SK-N-MC (cell line): ENCODE measurements around the gene LRMDA.
"Not testable (repeated sequence)": the region's sequence is repeated elsewhere in the genome, so short reads cannot be mapped to it uniquely, and the experiment has no call there.

ENCODE experiments used
- DNase-seq: peaks from one replicate; pipeline ENCODE4 v3.0.0-alpha.2; 2011; ENCODE audit warnings: low read depth, low spot score
- H3K27ac ChIP-seq: fragments of 200-600 bp; sonication (generic); 2 replicates; pipeline ENCODE4 v1.5.1; 2016; ENCODE audit warnings: mixed run types
- H3K36me3 ChIP-seq: fragments of 200-600 bp; sonication (generic); 2 replicates; pipeline ENCODE4 v1.6.1; 2017; ENCODE audit warnings: antibody characterized with exemption, low read length, mixed read lengths; ENCODE audit not compliant: insufficient read depth
- H3K4me3 ChIP-seq: fragments of 200-600 bp; sonication (generic); 2 replicates; pipeline ENCODE4 v1.5.1; 2016
- H3K9ac ChIP-seq: fragments of 200-600 bp; sonication (generic); 2 replicates; pipeline ENCODE4 v1.8.0; 2017; ENCODE audit warnings: mixed run types, mixed read lengths; ENCODE audit not compliant: insufficient read length
- H3K9me3 ChIP-seq: fragments of 200-600 bp; sonication (generic); 2 replicates; pipeline ENCODE4 v1.6.1; 2017; ENCODE audit warnings: low read depth, mild to moderate bottlenecking, antibody characterized with exemption, low read length, moderate library complexity, mixed read lengths
- EZH2 ChIP-seq: fragments of 200-600 bp; sonication (generic); IDR thresholded peaks from one replicate; pipeline ENCODE4 v1.6.1; 2017; ENCODE audit warnings: antibody characterized with exemption
- FOXP2 ChIP-seq: optimal IDR thresholded peaks from 2 replicates; pipeline ENCODE3; 2011; ENCODE audit warnings: mild to moderate bottlenecking, moderate library complexity; ENCODE audit not compliant: insufficient read depth; ENCODE audit errors: extremely low read length, control extremely low read depth
- POLR2AphosphoS5 ChIP-seq: IDR thresholded peaks from 2 replicates; pipeline ENCODE4 v1.6.1; 2012; ENCODE audit warnings: mild to moderate bottlenecking, low read depth, low read length, borderline replicate concordance

LRMDA gene

DNA sequence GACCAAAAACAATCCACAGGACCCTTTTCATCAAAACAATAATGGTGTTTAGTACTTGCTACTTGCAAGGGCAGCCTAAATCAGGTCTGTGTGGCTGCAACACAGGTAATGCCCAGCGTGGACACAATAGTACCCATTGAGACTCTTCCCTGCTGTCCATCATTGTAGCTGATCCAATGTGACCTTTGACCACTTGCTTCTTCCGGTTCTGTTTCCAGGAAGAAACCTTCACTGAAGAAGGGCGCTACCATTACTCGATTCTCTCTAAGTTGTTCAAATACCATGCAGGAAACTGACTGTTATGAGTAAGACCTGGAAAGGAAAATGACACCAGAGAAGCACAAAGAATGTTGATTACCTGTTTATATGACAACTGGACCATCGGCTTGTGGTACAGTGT, 1128.9 kb downstream of the LRMDA start:
- H3K9me3 ChIP-seq = no peaks in the 10 kb centered on the region
- H3K36me3 ChIP-seq = no peaks in the 10 kb centered on the region
- H3K9ac ChIP-seq = no peak overlapping the region
- H3K4me3 ChIP-seq = no peak overlapping the region
- TF ChIP-seq FOXP2 = no peak
- no peak for TF ChIP-seq EZH2
- TF ChIP-seq POLR2AphosphoS5 = no peak
- DNase-seq = no peak
- no peak overlapping the region for H3K27ac ChIP-seq

DNA sequence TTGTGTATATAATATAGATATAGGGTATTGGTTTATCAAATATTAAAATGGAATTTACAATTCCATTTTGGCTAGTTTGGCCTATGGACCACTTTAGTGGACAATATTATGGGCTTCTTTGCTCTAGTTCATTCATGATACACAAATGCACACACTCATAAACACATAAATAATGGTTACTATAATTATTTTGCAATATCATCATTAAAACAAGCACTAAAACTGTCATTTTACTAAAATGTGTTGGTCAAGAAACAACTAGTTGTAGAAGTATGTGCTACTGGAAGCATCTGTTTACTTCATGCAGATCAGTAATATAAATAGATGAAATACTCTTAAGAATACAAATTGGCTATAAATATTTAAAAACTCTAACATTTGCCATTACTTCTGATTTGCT, 1131.9 kb downstream of the LRMDA start:
- no peak for DNase-seq
- no peaks in the 10 kb centered on the region for H3K9me3 ChIP-seq
- no peak overlapping the region for H3K4me3 ChIP-seq
- H3K27ac ChIP-seq = no peak overlapping the region
- H3K9ac ChIP-seq = no peak overlapping the region
- H3K36me3 ChIP-seq = no peaks in the 10 kb centered on the region
- no peak for TF ChIP-seq EZH2
- TF ChIP-seq POLR2AphosphoS5 = no peak
- no peak for TF ChIP-seq FOXP2

- Histone ChIP-seq H3K9ac (no peak overlapping the region), H3K4me3 (no peak overlapping the region), H3K9me3 (no peaks in the 10 kb centered on the region), H3K27ac (no peak overlapping the region), H3K36me3 (no peaks in the 10 kb centered on the region)
- TF ChIP-seq EZH2 (no peak), POLR2AphosphoS5 (no peak), FOXP2 (no peak)
- no peak for DNase-seq
These were observed 1140.6 kb downstream of the LRMDA start for GRCh38 chr10:76572021-76572420.

DNA sequence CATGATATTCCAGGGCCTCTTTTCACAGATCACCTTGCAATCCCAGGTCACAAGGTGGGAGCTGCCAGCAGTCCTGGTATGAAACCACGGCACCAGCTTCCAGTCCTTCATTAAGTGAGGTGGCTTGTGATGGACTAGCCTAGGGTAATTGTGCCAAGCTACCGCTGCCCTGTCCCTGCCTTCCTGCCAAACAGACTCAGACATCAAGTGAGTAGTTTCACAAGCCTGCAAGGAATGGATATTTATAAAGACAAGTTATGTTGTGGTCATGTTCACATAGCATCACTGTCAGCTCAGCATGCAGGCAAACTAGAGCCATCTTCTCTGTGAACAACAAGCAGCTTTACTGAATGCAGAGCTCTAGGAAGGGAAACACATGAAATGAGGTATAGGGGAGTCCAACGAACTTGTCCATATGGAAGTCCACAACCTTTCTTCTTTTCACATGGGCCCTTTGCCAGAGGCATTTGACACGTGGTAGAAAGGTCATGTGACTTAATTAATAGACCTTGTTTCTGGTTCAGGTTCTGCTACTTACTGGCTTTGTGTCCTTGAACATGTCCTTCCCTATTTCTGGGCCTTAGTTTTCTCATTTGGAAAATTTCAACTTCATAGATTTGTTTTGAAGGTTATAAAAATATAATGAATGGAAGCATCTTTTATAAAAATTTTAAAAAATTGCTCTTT, 1145.0 kb downstream of the LRMDA start:
- Histone ChIP-seq H3K36me3 (no peaks in the 10 kb centered on the region), H3K4me3 (no peak overlapping the region), H3K27ac (no peak overlapping the region), H3K9ac (no peak overlapping the region), H3K9me3 (no peaks in the 10 kb centered on the region)
- DNase-seq = no peak
- TF ChIP-seq EZH2 (no peak), FOXP2 (no peak), POLR2AphosphoS5 (no peak)

DNA sequence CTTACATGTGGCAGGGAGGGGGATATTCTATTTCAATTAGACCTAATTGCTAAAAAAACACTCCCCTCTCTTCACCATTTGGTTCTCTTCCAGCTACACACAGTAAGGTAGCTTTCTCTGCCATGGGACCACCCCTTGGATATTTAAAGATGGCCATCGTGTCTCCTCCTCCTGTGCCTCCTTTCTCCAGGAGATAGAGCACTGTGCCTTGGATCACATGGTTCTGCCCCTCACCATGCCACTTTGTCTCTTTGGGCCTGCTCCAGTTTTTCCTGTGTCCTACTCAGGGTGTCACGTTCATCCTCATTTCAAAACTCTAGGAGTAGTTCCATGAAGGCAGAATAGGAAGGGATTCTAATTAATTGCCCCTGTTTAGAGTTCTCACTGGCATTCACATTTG, 1146.0 kb downstream of the LRMDA start:
- TF ChIP-seq POLR2AphosphoS5 = no peak
- TF ChIP-seq FOXP2 = no peak
- TF ChIP-seq EZH2 = no peak
- no peaks in the 10 kb centered on the region for H3K36me3 ChIP-seq
- H3K27ac ChIP-seq = no peak overlapping the region
- DNase-seq = no peak
- H3K9ac ChIP-seq = no peak overlapping the region
- no peaks in the 10 kb centered on the region for H3K9me3 ChIP-seq
- no peak overlapping the region for H3K4me3 ChIP-seq

DNA sequence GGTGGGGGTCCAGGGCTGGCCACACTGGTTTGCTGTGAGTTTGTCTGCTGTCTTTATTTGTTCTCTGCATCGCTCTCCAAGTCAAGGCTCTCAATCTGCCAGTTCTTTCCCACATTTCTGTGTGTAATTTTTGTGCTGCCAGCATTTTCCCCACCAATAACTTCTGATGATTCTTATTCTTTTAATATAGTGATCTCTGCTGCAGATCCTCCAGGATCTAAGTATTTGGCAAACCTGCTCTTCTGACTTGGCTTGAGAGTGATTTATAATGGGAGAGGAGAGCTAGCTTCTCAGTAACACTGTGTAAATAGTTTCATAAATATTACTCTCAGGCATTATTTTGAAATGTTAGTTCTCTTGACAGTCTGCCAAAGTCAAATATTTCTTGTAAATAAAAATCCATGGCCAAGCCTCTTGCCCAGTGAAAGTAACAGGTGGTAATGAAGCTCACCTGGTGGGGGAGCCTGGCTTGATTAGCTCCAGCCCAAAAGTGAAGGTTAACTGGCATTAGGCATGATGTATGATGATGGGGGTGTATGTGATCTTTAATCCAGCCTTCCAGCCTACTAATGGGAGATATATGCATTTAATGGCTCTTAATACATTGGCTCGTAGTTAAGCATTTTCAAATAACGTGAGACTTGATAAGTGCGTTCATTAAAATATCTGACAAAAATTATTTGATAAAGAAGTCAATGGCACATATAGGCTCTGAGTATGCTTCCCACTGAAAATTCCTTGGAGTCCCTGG, 1150.3 kb downstream of the LRMDA start:
- no peak overlapping the region for H3K27ac ChIP-seq

DNA sequence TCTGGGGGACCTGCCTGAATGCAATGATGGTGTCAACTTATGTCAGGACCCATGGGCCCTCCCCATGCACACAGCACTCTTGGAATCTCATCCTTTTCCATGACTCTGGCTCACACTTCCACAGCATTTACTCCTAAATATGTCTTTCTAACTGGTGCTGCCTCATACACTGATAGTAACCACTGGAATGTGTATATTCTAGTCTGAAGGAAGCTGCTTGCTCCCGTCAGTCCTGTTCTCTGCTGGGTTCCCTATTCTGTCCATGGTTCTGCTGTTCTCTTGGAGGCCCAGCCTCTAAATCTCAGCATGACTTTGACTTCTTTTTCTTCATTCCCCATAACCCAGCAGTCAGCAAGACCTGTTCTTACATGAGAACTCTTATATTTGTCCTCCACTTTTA, 1151.1 kb downstream of the LRMDA start:
- no peak overlapping the region for H3K9ac ChIP-seq
- H3K27ac ChIP-seq = no peak overlapping the region
- no peaks in the 10 kb centered on the region for H3K36me3 ChIP-seq
- TF ChIP-seq POLR2AphosphoS5 (no peak), FOXP2 (no peak)
- DNase-seq = no peak
- H3K4me3 ChIP-seq = no peak overlapping the region
- no peaks in the 10 kb centered on the region for H3K9me3 ChIP-seq

More for the DNA sequence above, 1150.3 kb downstream of the LRMDA start:
- H3K9me3 ChIP-seq = no peaks in the 10 kb centered on the region
- H3K9ac ChIP-seq = no peak overlapping the region
- H3K4me3 ChIP-seq = no peak overlapping the region
- TF ChIP-seq FOXP2 = no peak
- TF ChIP-seq POLR2AphosphoS5 = no peak
- no peak for TF ChIP-seq EZH2
- H3K36me3 ChIP-seq = no peaks in the 10 kb centered on the region
- DNase-seq = no peak

DNA sequence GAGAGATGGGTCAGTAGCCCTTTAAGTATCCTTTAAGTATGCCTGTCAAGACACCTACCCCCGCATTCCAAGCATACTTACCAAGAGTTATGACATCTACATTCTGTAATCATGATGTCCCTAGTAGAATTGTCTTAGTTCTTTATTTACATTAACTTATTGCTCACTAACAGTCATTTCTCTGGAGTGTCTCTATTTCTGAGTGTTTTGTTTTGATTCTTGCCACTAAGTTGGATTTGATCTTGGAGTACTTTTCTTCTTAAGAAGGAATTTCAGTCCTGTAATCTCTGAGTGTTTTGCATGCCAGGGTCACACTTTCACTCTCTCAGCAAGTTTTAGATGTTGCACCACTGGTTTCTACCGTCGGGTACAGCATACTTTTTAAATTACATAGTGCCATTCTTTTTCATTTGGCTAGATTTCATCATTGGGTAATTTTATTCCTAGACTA, 1152.3 kb downstream of the LRMDA start:
- 0 out of 2 replicates have a peak overlapping the region, but pooled peaks have one; percentile 25 for H3K27ac ChIP-seq

DNA sequence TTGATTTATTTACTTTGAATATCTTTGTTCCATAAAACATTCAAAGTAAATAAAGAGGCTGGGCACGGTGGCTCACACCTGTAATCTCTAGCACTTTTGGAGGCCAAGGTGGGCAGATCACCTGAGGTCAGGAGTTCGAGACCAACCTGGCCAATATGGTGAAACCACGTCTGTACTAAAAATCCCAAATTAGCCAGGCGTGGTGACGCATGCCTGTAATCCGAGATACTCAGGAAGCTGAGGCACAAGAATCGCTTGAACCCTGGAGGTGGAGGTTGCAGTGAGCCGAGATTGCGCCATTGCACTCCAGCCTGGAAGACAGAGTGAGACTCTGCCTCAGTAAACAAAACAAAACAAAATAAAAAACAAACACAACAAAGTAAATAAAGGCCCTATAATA, 1153.0 kb downstream of the LRMDA start:
- not testable (repeated sequence) for H3K9me3 ChIP-seq, H3K9ac ChIP-seq, H3K4me3 ChIP-seq, H3K27ac ChIP-seq, H3K36me3 ChIP-seq, DNase-seq

More for the DNA sequence above, 1152.3 kb downstream of the LRMDA start:
- no peak for DNase-seq
- H3K36me3 ChIP-seq = no peaks in the 10 kb centered on the region
- H3K4me3 ChIP-seq = no peak overlapping the region
- H3K9ac ChIP-seq = no peak overlapping the region
- TF ChIP-seq POLR2AphosphoS5 = no peak
- TF ChIP-seq EZH2 = no peak
- no peak for TF ChIP-seq FOXP2
- H3K9me3 ChIP-seq = no peaks in the 10 kb centered on the region
